Measurements from ENCODE around the gene SOWAHD. TPM values are rescaled to one million over a fixed set of nuclear protein-coding genes. Genes with fewer than 3 reads are reported as not detected.

The SOWAHD gene, protein sequence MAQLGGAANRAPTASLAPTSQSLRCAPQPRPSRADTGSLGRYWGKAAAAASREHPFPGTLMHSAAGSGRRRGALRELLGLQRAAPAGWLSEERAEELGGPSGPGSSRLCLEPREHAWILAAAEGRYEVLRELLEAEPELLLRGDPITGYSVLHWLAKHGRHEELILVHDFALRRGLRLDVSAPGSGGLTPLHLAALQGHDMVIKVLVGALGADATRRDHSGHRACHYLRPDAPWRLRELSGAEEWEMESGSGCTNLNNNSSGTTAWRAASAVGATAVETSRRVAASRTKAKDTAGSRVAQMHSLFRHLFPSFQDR
- 1.8 TPM for total RNA-seq
- polyA plus RNA-seq: 1.6 TPM
- long read RNA-seq, donor 1, partial matches to known transcripts: 23 of 23 reads
- long read RNA-seq, donor 1, other reads (novel, unspliced or antisense): 0 of 23 reads
- long read RNA-seq, donor 2, partial matches to known transcripts: 303 of 306 reads
- long read RNA-seq, donor 2, other reads (novel, unspliced or antisense): 0 of 306 reads
- long read RNA-seq, donor 3, partial matches to known transcripts: 38 of 352 reads
- long read RNA-seq, donor 3, other reads (novel, unspliced or antisense): 313 of 352 reads
- long read RNA-seq, donor 4, partial matches to known transcripts: 298 of 299 reads
- long read RNA-seq, donor 4, other reads (novel, unspliced or antisense): 0 of 299 reads
- long read RNA-seq, donor 5, partial matches to known transcripts: 0 of 2 reads
- long read RNA-seq, donor 5, other reads (novel, unspliced or antisense): 0 of 2 reads
- long read RNA-seq, donor 6, partial matches to known transcripts: 0 of 1 reads
- long read RNA-seq, donor 6, other reads (novel, unspliced or antisense): 0 of 1 reads
- long read RNA-seq, donor 7, partial matches to known transcripts: 0 of 1 reads
- long read RNA-seq, donor 7, other reads (novel, unspliced or antisense): 0 of 1 reads
- long read RNA-seq, donor 8: 0 reads
- long read RNA-seq, donor 9, partial matches to known transcripts: 0 of 2 reads
- long read RNA-seq, donor 9, other reads (novel, unspliced or antisense): 0 of 2 reads
- long read RNA-seq, donor 10, partial matches to known transcripts: 0 of 1 reads
- long read RNA-seq, donor 10, other reads (novel, unspliced or antisense): 0 of 1 reads

DNA sequence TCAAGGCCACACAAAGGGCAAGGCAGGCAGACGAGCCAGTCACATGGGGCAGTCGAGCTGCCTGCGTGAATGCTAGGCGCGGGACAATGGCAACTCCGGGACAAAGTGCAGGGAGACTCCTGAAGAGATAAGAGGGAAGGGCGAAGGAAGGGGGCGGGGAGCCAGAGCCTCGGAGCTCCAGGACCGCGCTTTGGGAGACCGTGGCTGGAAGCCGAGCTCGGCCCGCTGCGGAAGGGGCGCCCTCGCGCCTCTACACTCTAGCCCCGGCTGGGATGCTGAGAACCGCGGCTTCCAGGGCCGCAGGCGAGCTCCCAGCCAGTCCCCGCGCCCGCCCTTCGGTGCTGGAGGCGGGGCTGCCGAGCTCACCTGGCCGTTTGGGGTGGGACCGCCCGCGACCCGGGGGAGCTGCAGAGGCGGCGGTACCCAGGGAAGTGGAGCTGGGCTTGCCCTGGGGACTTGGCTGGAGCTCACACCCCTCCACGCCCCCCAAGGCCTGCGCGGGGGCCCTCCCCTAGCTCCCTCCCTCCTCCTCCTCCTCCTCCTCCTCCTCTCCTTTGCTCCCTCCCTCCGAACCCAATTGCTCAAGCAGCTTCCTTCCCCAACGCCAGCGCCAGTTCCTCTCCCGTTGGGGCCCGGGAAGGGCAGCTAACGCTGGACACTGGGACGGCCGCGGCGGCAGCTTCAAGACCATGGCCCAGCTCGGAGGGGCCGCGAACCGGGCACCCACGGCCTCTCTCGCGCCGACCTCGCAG, at the start of gene SOWAHD:
SOWAHD (plus strand) TSS at position 610 of the 752 bp plus-strand sequence; CDS start at position 690, 80 bp downstream.
- Histone ChIP-seq H3K27ac (ENCODE audit: low read depth in 1 of 2, low read length in 1 of 2) (peak within 1 kb of the TSS; percentile 18 to 97), H3K4me1 (ENCODE audit: control insufficient read depth in 2 of 2, insufficient read depth in 2 of 2, low read length in 2 of 2) (peaks cover 19 to 52% of the 10 kb centered on the region in 2 donors), H3K4me3 (ENCODE audit: low read length in 2 of 2) (peak within 1 kb of the TSS; percentile 47 to 54), H3K9me3 (ENCODE audit: control insufficient read depth in 2 of 2, insufficient read depth in 1 of 2, low read length in 1 of 2) (peaks cover 0 to 5% of the 10 kb centered on the region in 2 donors), H3K36me3 (ENCODE audit: control insufficient read depth in 2 of 2, insufficient read depth in 2 of 2, low read length in 1 of 2) (no peaks in the 10 kb centered on the region), H3K27me3 (ENCODE audit: control insufficient read depth in 2 of 2, insufficient read depth in 1 of 2, low read length in 1 of 2) (peaks cover 0 to 31% of the 10 kb centered on the region in 2 donors)
- WGBS: 6% methylated on average over 57 of the region's 59 CpGs
- DNase-seq (ENCODE audit: low read depth in 6 of 9, low spot score in 9 of 9): peak in 2 of 9 donors; percentile 17 to 43

DNA sequence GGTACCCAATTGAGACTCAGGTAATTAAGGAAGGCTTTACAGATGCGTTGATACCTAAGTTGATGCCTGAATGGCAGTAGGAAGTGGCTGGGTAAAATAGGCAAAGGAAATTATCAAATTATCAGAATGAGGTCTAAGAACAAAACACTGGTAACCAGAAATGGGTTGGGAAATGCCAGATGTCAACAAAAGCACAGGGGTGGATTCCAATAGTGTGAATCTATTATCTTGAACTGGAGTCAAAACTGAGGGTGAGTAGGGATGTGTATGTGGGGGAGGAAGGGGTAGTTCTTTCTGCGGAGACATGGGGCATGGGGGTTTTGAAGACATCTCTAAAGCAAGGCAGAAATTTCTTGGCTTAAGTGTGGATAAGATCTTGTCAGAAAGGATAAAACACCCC, 49.5 kb upstream of the SOWAHD start:
- Histone ChIP-seq H3K9me3 (ENCODE audit: control insufficient read depth in 2 of 2, insufficient read depth in 1 of 2, low read length in 1 of 2) (no peaks in the 10 kb centered on the region), H3K27me3 (ENCODE audit: control insufficient read depth in 2 of 2, insufficient read depth in 1 of 2, low read length in 1 of 2) (no peaks in the 10 kb centered on the region), H3K4me3 (ENCODE audit: low read length in 2 of 2) (no peak overlapping the region), H3K27ac (ENCODE audit: low read depth in 1 of 2, low read length in 1 of 2) (no peak overlapping the region), H3K4me1 (ENCODE audit: control insufficient read depth in 2 of 2, insufficient read depth in 2 of 2, low read length in 2 of 2) (no peaks in the 10 kb centered on the region), H3K36me3 (ENCODE audit: control insufficient read depth in 2 of 2, insufficient read depth in 2 of 2, low read length in 1 of 2) (no peaks in the 10 kb centered on the region)
- no peak for DNase-seq (ENCODE audit: low read depth in 6 of 9, low spot score in 9 of 9)
- 98% methylated on average over 2 of the region's 2 CpGs for WGBS

DNA sequence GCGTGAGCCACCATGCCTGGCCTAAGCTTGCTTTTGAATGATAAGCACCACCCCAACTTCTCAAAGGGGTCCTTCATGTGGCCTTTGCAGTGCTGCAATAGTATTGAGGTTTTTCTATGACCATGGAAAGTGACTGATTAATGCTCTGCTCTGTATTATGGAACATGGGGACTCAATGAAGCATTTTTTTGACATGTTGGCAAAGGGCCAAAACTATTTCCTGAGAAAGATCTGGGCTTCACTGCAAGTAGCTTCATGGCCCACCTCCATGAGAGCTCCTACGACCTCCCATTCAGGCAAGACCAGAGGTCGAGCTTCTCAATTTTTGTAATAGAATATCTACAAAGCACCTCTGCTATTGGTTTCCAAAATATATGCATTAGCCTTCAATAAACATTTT, 48.8 kb upstream of the SOWAHD start:
- WGBS: 95% methylated on average over 3 of the region's 3 CpGs
- Histone ChIP-seq H3K27me3 (ENCODE audit: control insufficient read depth in 2 of 2, insufficient read depth in 1 of 2, low read length in 1 of 2) (no peaks in the 10 kb centered on the region), H3K36me3 (ENCODE audit: control insufficient read depth in 2 of 2, insufficient read depth in 2 of 2, low read length in 1 of 2) (no peaks in the 10 kb centered on the region), H3K27ac (ENCODE audit: low read depth in 1 of 2, low read length in 1 of 2) (no peak overlapping the region), H3K4me3 (ENCODE audit: low read length in 2 of 2) (no peak overlapping the region), H3K9me3 (ENCODE audit: control insufficient read depth in 2 of 2, insufficient read depth in 1 of 2, low read length in 1 of 2) (no peaks in the 10 kb centered on the region), H3K4me1 (ENCODE audit: control insufficient read depth in 2 of 2, insufficient read depth in 2 of 2, low read length in 2 of 2) (no peaks in the 10 kb centered on the region)
- no peak for DNase-seq (ENCODE audit: low read depth in 6 of 9, low spot score in 9 of 9)

DNA sequence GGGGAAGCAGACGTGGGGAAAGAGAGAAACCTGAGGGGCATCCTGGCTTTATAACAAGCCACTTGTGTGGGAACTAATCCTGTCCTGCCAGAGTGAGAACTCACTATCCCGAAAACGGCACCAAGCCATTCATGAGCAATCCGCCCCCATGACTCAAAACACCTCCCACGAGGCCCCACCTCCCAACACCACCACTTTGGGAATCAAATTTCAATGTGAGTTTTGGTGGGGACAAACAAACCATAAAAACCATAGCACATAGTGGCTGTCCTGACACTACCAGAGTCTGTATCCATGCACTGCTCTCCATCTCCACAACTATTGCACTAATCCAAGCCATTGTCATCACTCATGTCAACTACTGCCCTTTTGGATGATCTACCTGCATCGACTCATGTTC, 36.9 kb upstream of the SOWAHD start:
- H3K4me3 ChIP-seq (ENCODE audit: low read length in 2 of 2): no peak overlapping the region
- no peaks in the 10 kb centered on the region for H3K27me3 ChIP-seq (ENCODE audit: control insufficient read depth in 2 of 2, insufficient read depth in 1 of 2, low read length in 1 of 2)
- H3K9me3 ChIP-seq (ENCODE audit: control insufficient read depth in 2 of 2, insufficient read depth in 1 of 2, low read length in 1 of 2): no peaks in the 10 kb centered on the region
- H3K4me1 ChIP-seq (ENCODE audit: control insufficient read depth in 2 of 2, insufficient read depth in 2 of 2, low read length in 2 of 2): no peaks in the 10 kb centered on the region
- no peak for DNase-seq (ENCODE audit: low read depth in 6 of 9, low spot score in 9 of 9)
- WGBS: 95% methylated on average over 6 of the region's 6 CpGs
- H3K27ac ChIP-seq (ENCODE audit: low read depth in 1 of 2, low read length in 1 of 2): no peak overlapping the region
- no peaks in the 10 kb centered on the region for H3K36me3 ChIP-seq (ENCODE audit: control insufficient read depth in 2 of 2, insufficient read depth in 2 of 2, low read length in 1 of 2)

DNA sequence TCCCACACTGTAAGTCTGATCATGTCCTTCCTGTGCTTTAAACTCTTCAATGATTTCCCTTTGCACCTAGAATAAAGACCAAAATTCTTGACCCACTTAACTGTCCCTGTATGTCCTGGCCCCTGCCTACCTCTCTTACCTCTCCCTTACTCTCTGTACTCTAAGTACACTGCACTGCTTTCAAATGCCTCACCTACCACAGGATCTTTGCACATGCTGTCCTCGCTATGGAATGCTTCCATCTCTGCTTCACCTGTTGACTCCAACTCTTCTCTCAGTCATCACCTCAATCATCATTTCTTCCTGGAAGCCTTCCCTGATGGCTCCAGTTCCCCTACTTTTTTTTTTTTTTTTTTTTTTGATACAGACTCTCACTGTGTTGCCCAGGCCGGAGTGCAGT, 36.5 kb upstream of the SOWAHD start:
- Histone ChIP-seq H3K27ac (ENCODE audit: low read depth in 1 of 2, low read length in 1 of 2) (no peak overlapping the region), H3K36me3 (ENCODE audit: control insufficient read depth in 2 of 2, insufficient read depth in 2 of 2, low read length in 1 of 2) (no peaks in the 10 kb centered on the region), H3K9me3 (ENCODE audit: control insufficient read depth in 2 of 2, insufficient read depth in 1 of 2, low read length in 1 of 2) (no peaks in the 10 kb centered on the region), H3K27me3 (ENCODE audit: control insufficient read depth in 2 of 2, insufficient read depth in 1 of 2, low read length in 1 of 2) (no peaks in the 10 kb centered on the region), H3K4me1 (ENCODE audit: control insufficient read depth in 2 of 2, insufficient read depth in 2 of 2, low read length in 2 of 2) (peaks cover 0 to 2% of the 10 kb centered on the region in 2 donors), H3K4me3 (ENCODE audit: low read length in 2 of 2) (no peak overlapping the region)
- WGBS: 96% methylated on average over 2 of the region's 2 CpGs
- no peak for DNase-seq (ENCODE audit: low read depth in 6 of 9, low spot score in 9 of 9)

DNA sequence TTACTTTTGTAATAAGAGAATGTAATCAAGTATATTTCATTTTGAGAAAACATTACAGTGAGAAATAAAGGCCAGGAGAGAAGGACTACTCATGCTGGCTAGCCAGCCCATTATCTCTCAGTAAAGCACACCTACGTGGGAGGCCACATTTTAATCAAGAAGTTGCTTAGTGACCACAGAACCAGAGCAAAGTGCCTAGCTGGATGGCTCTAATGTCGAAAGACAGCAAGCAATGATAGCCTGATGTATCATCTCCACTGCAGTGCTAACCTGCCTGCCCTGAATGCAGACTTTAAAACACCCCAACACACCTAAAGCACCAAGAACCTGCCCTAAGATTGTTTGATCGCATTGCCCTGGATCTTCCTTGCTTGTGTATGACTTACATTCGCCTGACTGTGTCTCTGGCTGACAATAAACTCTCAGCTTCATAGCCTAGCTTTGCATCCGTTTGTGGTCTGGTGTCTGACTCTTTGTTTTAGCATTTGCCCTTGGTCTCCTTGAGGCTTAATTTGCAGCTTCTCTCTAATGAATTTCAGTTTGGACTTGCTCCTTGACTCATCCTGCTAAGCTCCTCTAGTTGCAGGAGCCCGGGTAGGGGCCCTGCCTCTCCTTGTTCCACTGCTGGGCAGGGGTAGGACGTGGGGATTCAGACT, 31.4 kb upstream of the SOWAHD start:
- no peaks in the 10 kb centered on the region for H3K27me3 ChIP-seq (ENCODE audit: control insufficient read depth in 2 of 2, insufficient read depth in 1 of 2, low read length in 1 of 2)
- H3K27ac ChIP-seq (ENCODE audit: low read depth in 1 of 2, low read length in 1 of 2): peak overlapping the region in 1 of 2 donors; percentile 61
- H3K9me3 ChIP-seq (ENCODE audit: control insufficient read depth in 2 of 2, insufficient read depth in 1 of 2, low read length in 1 of 2): no peaks in the 10 kb centered on the region
- DNase-seq (ENCODE audit: low read depth in 6 of 9, low spot score in 9 of 9): peak in 8 of 9 donors; percentile 1 to 79 (median 31)
- no peak overlapping the region for H3K4me3 ChIP-seq (ENCODE audit: low read length in 2 of 2)
- no peaks in the 10 kb centered on the region for H3K36me3 ChIP-seq (ENCODE audit: control insufficient read depth in 2 of 2, insufficient read depth in 2 of 2, low read length in 1 of 2)
- WGBS: 74% methylated on average over 7 of the region's 7 CpGs
- peaks cover 0 to 8% of the 10 kb centered on the region in 2 donors for H3K4me1 ChIP-seq (ENCODE audit: control insufficient read depth in 2 of 2, insufficient read depth in 2 of 2, low read length in 2 of 2)

DNA sequence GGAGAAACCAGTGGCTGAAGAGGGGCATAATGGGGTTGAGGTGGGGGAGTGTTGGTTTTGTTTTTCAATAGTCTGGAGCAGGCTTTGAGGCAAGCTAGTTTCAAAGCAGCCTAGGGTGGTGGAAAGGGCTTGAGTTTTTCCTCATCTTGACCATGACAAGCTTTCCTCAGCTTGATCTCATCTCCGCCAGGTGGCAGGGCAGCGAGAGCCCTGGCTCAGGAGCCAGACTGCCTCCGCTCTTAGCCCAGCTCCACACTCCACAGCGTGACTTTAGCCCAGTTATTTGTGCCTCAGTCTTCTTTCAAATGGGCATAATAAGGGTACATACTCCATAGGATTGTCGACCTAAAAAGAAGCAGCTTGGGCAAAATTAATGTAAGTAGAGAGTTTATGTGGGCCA, 29.9 kb upstream of the SOWAHD start:
- Histone ChIP-seq H3K4me3 (ENCODE audit: low read length in 2 of 2) (no peak overlapping the region), H3K36me3 (ENCODE audit: control insufficient read depth in 2 of 2, insufficient read depth in 2 of 2, low read length in 1 of 2) (no peaks in the 10 kb centered on the region), H3K4me1 (ENCODE audit: control insufficient read depth in 2 of 2, insufficient read depth in 2 of 2, low read length in 2 of 2) (peaks cover 0 to 8% of the 10 kb centered on the region in 2 donors), H3K27me3 (ENCODE audit: control insufficient read depth in 2 of 2, insufficient read depth in 1 of 2, low read length in 1 of 2) (no peaks in the 10 kb centered on the region), H3K27ac (ENCODE audit: low read depth in 1 of 2, low read length in 1 of 2) (no peak overlapping the region), H3K9me3 (ENCODE audit: control insufficient read depth in 2 of 2, insufficient read depth in 1 of 2, low read length in 1 of 2) (no peaks in the 10 kb centered on the region)
- no peak for DNase-seq (ENCODE audit: low read depth in 6 of 9, low spot score in 9 of 9)
- 71% methylated on average over 5 of the region's 5 CpGs for WGBS

Measured in thymus (tissue), 14 donors.